Adrenal gland (tissue), 12 donors: ENCODE results near the gene PRPF8. TPM values are rescaled to one million over a fixed set of nuclear protein-coding genes. Genes with fewer than 3 reads are reported as not detected.

Experiments
- DNase-seq, 7 donors: peaks; one replicate each; pipeline ENCODE4 v3.0.0-alpha.2; 2019 to 2020
- H3K27ac ChIP-seq, 5 donors: fragments of 200-600 bp; sonication (generic) in 4 of 5; 1 replicate in 3 of 5; 2 replicates in 2 of 5; pipeline versions ENCODE4 v1.5.1 to v1.8.0; 2016 to 2020; ENCODE audit warnings: mild to moderate bottlenecking in 1 of 5
- H3K27me3 ChIP-seq: fragments of 200-600 bp; 2 replicates; pipeline ENCODE4 v1.8.0; 2021
- H3K36me3 ChIP-seq, 2 donors: fragments of 200-600 bp; replicated peaks in 1 of 2; 1 replicate in 1 of 2; 2 replicates in 1 of 2; pipeline versions ENCODE4 v1.5.1 to v1.8.0; 2018 to 2022
- H3K4me1 ChIP-seq, 2 donors: fragments of 200-600 bp; replicated peaks in 1 of 2; 1 replicate in 1 of 2; 2 replicates in 1 of 2; pipeline versions ENCODE4 v1.5.1 to v1.8.0; 2018 to 2021
- H3K4me3 ChIP-seq, 4 donors: fragments of 200-600 bp; sonication (generic) in 3 of 4; one replicate each; pipeline ENCODE4 v1.5.1; 2016 to 2018
- H3K9me3 ChIP-seq, 3 donors: fragments of 200-600 bp; sonication (generic) in 1 of 3; replicated peaks in 1 of 3; 1 replicate in 2 of 3; 2 replicates in 1 of 3; pipeline versions ENCODE4 v1.5.1 to v1.8.0; 2016 to 2021
- POLR2A ChIP-seq, 2 donors: fragments of 450-650 bp; IDR thresholded peaks; one replicate each; pipeline ENCODE4 v1.6.1; 2017; ENCODE audit warnings: antibody characterized with exemption in 2 of 2, mild to moderate bottlenecking in 2 of 2, moderate library complexity in 1 of 2
- WGBS, 4 donors: extraction: QIAGEN DNeasy Blood & Tissue Kit in 2 of 4; methylation state at CpG; one replicate each; pipeline versions ENCODE4 v1.1.5 to v1.1.7; 2013 to 2017; 5-methylcytosine and 5-hydroxymethylcytosine counted together
- intact Hi-C, 2 donors: fragments of 100-400 bp; cut with DNase I; formaldehyde crosslinking; loops; one replicate each; pipeline versions ENCODE4 v1.14.1 to v1.15.0; 2022 to 2023
- polyA plus RNA-seq, 3 donors: library from polyadenylated mRNA; stranded (reverse); fragments of 200-250 nt in 2 of 3; fragments of 350-450 nt in 1 of 3; fragmentation: Illumina TruSeq in 1 of 3; extraction: RNeasy Lipid Tissue Mini Kit (QIAGEN cat#74804) in 1 of 3; gene quantifications; one replicate each; pipeline ENCODE4 v1.2.3, GENCODE V29; 2013 to 2014
- total RNA-seq, 9 donors: library from RNA; depleted of rRNA in 4 of 9; stranded (reverse); fragments of >200 nt in 4 of 9; fragments of 120-200 nt in 1 of 9; fragmentation: NEBNext Ultra II Directional in 1 of 9; extraction: Animal tissue kit (Norgen Biotek cat#: 25700) in 1 of 9; gene quantifications; one replicate each; pipeline versions ENCODE4 v1.1.0 to v1.2.4, GENCODE V29; 2013 to 2023
- TF ChIP-seq, protein P1 (sequence below), 6 experiments: fragments of 450-650 bp in 4 of 6; fragments of 200-600 bp in 2 of 6; sonication (generic) in 1 of 6; IDR thresholded peaks; 1 replicate in 5 of 6; 2 replicates in 1 of 6; pipeline versions ENCODE4 v1.5.1 to v1.8.0; 2016 to 2021; ENCODE audit warnings: antibody characterized with exemption in 6 of 6, mild to moderate bottlenecking in 2 of 6, moderate library complexity in 1 of 6
- donor health status: healthy with polysubstance abuse.
- donor health status: Bipolar disorder and iron deficiency.
- donor health status: DM: yes; HTN: yes; CAD: no.
- donor health status: DM: no; HTN: no; CAD: no.
- donor health status: DM: no; HTN: no; CAD: no.
- donor health status: DM: yes; HTN: yes; CAD: no.

Gene PRPF8
- total and polyA plus RNA-seq, 12 donors, result 107 to 748 (median 212) TPM

- no peaks in the 10 kb centered on the region for H3K9me3 ChIP-seq
- H3K4me3 ChIP-seq, result no peak overlapping the region
- no peak for DNase-seq
- H3K36me3 ChIP-seq, result peaks cover 0 to 6% of the 10 kb centered on the region in 2 donors
- H3K4me1 ChIP-seq, result peaks cover 0 to 5% of the 10 kb centered on the region in 2 donors
- intact Hi-C loops, result no loop called here
- TF ChIP-seq POLR2A (IDR thresholded peaks at IDR 0.05), result no peak
- TF ChIP-seq, protein P1, sequence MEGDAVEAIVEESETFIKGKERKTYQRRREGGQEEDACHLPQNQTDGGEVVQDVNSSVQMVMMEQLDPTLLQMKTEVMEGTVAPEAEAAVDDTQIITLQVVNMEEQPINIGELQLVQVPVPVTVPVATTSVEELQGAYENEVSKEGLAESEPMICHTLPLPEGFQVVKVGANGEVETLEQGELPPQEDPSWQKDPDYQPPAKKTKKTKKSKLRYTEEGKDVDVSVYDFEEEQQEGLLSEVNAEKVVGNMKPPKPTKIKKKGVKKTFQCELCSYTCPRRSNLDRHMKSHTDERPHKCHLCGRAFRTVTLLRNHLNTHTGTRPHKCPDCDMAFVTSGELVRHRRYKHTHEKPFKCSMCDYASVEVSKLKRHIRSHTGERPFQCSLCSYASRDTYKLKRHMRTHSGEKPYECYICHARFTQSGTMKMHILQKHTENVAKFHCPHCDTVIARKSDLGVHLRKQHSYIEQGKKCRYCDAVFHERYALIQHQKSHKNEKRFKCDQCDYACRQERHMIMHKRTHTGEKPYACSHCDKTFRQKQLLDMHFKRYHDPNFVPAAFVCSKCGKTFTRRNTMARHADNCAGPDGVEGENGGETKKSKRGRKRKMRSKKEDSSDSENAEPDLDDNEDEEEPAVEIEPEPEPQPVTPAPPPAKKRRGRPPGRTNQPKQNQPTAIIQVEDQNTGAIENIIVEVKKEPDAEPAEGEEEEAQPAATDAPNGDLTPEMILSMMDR (IDR thresholded peaks at IDR 0.05), result no peak
- no peaks in the 10 kb centered on the region for H3K27me3 ChIP-seq
- H3K27ac ChIP-seq, result no peak overlapping the region
- WGBS, 4 donors, result 94 to 100% (median 96%) methylated on average over 1 to 45 of the region's 45 CpGs
Measured at GRCh38 chr17:1634841-1635650, 49.6 kb downstream of the PRPF8 start.

- no peak for DNase-seq
- 71 to 81% (median 76%) methylated on average over 4 of the region's 4 CpGs for WGBS, 4 donors
- TF ChIP-seq POLR2A (IDR thresholded peaks at IDR 0.05), result no peak
- TF ChIP-seq, protein P1 (IDR thresholded peaks at IDR 0.05), result no peak
- Histone ChIP-seq H3K27ac (no peak overlapping the region), H3K4me1 (peaks cover 10 to 31% of the 10 kb centered on the region in 2 donors), H3K27me3 (no peaks in the 10 kb centered on the region), H3K9me3 (no peaks in the 10 kb centered on the region), H3K36me3 (peaks cover 0 to 6% of the 10 kb centered on the region in 2 donors), H3K4me3 (no peak overlapping the region)
- intact Hi-C loops, result no loop called here
Measured at GRCh38 chr17:1630662-1631061, 54.0 kb downstream of the PRPF8 start.

GRCh38 chr17:1629504-1630310, 55.0 kb downstream of the PRPF8 start:
- Histone ChIP-seq H3K4me1 (peaks cover 10 to 38% of the 10 kb centered on the region in 2 donors), H3K27ac (peak overlapping the region in 4 of 5 donors; percentile 59 to 96 (median 83)), H3K4me3 (peak overlapping the region in 2 of 4 donors; percentile 64 to 82), H3K9me3 (no peaks in the 10 kb centered on the region), H3K36me3 (no peaks in the 10 kb centered on the region), H3K27me3 (no peaks in the 10 kb centered on the region)
- TF ChIP-seq POLR2A (IDR thresholded peaks at IDR 0.05), result no peak
- TF ChIP-seq, protein P1 (IDR thresholded peaks at IDR 0.05), result peak; percentile 38 to 63 (median 57)
- intact Hi-C loops, result loop anchor here (2.0 to 5.0 kb wide), 2 partner anchors 52 to 55 kb away; no protein-coding TSS in a partner anchor
- WGBS, 4 donors, result 5 to 16% (median 5%) methylated on average over 11 to 45 of the region's 45 CpGs
- DNase-seq, result peak in 6 of 7 donors; percentile 65 to 77 (median 72)
